ENCODE data around the gene KIF17.

Gene KIF17

DNA sequence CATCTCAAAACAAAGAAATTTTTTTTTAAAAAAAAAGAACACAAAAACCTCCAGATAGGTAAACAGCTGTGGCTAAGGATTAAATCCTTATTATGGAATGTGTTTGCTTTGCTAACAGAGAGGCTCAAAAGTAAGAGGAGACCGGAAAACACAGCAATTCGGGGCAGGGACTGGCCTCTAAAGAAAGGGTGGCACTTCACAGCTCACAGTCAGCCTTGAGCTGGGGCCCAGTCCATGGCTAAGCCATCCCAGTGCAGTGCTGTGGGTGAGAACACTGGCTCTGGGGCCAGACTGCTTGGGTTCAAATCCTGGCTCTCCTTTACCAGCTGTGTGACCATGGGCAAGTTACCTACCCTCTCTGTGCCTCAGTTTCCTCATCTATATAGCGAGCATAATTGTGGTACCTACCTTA, 28.2 kb downstream of the KIF17 start:
- H3K4me3 ChIP-seq (ENCODE audit: low read depth, low read length): no peak overlapping the region
- TF ChIP-seq, protein P1, sequence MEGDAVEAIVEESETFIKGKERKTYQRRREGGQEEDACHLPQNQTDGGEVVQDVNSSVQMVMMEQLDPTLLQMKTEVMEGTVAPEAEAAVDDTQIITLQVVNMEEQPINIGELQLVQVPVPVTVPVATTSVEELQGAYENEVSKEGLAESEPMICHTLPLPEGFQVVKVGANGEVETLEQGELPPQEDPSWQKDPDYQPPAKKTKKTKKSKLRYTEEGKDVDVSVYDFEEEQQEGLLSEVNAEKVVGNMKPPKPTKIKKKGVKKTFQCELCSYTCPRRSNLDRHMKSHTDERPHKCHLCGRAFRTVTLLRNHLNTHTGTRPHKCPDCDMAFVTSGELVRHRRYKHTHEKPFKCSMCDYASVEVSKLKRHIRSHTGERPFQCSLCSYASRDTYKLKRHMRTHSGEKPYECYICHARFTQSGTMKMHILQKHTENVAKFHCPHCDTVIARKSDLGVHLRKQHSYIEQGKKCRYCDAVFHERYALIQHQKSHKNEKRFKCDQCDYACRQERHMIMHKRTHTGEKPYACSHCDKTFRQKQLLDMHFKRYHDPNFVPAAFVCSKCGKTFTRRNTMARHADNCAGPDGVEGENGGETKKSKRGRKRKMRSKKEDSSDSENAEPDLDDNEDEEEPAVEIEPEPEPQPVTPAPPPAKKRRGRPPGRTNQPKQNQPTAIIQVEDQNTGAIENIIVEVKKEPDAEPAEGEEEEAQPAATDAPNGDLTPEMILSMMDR (IDR thresholded peaks at IDR 0.05; ENCODE audit: low read depth, low read length, missing control alignments): no peak
- DNase-seq (ENCODE audit: low read depth): no peak

DNA sequence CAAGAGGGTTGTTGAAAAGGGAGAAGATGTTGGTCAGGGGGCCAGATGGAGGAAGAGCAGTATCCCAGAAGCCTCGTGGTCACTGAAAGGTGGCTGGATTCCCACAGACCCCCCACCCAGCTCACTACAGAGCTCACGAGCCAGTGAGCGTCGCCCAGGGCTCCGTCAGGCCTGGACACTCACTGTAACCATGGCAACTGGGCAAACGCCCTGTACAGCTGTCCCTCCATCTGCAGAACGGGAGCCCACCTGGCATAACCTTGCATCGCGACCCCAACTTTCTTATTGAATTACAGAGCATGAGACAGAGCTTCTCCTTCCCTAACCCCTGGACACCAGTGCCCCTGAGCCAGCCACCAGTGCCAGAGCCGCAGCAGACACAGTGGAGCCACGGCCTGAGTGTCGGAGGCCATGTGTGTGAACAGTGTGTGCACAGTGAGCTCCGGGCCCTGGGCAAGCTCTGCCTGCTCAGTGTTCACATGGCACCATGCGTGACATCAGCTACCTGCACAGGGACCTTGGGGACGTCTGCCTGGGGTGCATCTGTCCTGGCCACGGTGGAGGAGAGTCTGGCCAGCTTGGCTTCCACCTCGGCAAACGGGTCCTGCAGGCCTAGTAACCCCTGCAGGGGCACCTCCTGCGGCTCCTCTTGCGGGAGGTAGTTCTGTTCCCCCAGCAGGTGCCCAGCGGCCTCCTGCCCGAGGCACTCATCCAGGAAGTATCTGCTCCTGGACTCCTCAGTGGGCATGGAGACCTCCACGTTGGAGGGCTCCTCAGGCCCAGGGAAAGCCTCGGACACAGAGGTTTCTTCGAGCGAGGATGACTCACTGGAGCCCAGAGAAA, 30.7 kb downstream of the KIF17 start:
- TF ChIP-seq, protein P1 (IDR thresholded peaks at IDR 0.05; ENCODE audit: low read depth, low read length, missing control alignments): no peak
- DNase-seq (ENCODE audit: low read depth): no peak
- no peak overlapping the region for H3K4me3 ChIP-seq (ENCODE audit: low read depth, low read length)

DNA sequence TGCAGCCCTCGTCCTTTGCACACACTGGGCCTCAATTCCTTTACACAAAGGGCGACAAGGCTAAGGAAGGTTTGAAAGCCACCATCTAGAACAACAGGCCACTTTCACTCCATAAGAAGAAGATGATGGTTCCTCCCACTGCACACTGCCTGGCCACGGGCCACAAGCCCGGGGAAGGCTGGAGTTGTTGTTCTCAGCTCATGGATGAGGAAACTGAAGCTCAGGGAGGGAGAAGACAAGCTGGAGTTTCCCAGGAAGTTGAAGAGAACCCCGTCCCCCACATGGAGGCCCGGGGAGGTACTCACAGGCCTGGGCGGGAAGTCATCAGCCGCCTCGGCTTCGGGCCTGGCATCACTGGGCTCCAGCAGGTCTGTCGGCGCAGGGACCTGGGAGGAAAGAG, 32.1 kb downstream of the KIF17 start:
- no peak overlapping the region for H3K4me3 ChIP-seq (ENCODE audit: low read depth, low read length)
- TF ChIP-seq, protein P1 (IDR thresholded peaks at IDR 0.05; ENCODE audit: low read depth, low read length, missing control alignments): no peak
- no peak for DNase-seq (ENCODE audit: low read depth)

DNA sequence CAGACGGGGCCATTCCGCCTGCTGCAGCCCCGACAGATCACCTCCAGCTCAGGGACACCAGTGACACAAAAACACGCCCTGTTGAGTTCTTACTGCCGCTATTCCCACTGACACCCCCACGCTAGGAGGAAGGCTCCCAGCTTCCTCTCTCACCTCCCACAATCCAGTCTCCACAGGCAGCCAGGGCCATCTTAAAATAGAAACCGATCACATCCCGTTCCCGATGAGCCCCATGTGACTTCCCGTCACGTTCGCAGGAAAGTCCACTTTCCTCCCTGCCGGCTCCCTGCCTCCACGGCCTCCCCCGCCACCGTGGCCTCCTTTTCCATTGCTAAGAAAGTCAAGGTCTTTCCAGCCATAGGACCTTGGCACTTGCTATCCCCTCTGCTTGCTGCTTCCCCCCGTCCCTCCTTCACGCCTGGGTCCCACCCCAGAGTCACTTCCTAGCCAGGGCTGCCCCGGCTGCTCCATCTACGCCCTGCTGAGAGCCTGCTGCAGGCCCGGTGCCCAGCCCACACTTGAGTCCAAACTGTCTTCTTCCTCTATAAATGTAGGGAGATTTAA, 32.6 kb downstream of the KIF17 start:
- TF ChIP-seq, protein P1 (IDR thresholded peaks at IDR 0.05; ENCODE audit: low read depth, low read length, missing control alignments): no peak
- DNase-seq (ENCODE audit: low read depth): no peak
- H3K4me3 ChIP-seq (ENCODE audit: low read depth, low read length): no peak overlapping the region

DNA sequence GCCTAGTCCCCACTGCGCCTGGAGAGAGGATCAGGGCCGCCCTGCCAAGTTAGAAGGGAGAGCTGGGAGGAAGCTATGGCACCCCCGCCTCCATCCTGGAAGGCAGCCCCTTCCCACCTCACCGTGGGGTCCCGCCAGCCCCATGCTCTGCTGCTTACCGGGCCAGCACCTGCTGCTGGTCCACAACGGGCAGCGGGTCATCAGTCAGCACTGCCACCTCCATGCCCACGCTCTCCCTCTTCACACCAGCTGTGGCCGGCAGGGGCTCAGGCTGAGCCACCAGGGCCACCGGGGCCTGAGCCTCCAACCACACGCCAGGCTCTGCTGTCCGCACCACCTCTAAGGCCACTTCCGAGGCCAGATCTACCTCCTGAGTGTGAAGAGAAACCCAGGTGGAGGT, 33.2 kb downstream of the KIF17 start:
- TF ChIP-seq, protein P1 (IDR thresholded peaks at IDR 0.05; ENCODE audit: low read depth, low read length, missing control alignments): no peak
- no peak for DNase-seq (ENCODE audit: low read depth)
- no peak overlapping the region for H3K4me3 ChIP-seq (ENCODE audit: low read depth, low read length)

DNA sequence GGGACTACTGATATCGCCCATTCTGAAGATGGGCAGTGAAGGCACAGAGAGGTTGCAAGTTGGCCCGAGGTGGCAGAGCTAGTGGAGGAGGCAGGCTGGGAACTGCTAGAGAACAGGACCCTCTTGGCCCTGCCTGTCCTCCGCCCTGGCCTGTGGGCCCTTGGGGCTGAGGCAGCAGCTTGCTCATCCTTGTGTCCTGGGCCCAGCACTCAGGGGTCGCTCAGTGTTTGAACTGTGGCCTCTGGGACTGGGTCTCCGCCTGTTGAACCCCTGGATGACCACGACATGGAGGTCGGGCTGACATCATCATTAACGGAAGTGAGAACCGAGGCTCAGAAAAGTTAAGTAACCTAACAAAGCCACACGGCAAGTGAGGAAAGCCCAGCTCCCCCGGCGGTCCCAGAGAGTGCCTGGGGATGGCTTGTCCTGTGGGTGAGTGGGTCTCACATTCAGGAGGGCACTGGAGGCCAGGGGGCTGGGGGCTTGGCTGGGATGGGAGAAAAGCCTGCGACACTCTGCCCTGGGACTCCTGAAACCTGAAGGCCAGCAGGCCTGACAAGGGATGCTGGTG, 33.7 kb downstream of the KIF17 start:
- no peak for DNase-seq (ENCODE audit: low read depth)
- H3K4me3 ChIP-seq (ENCODE audit: low read depth, low read length): no peak overlapping the region

More for the DNA sequence above, 33.7 kb downstream of the KIF17 start:
- TF ChIP-seq, protein P1 (IDR thresholded peaks at IDR 0.05; ENCODE audit: low read depth, low read length, missing control alignments): no peak

Data from GM12864 (cell line).